Uterus (tissue), 2 donors: Measurements from ENCODE around the gene TNPO3.

Source experiments
- CTCF ChIP-seq, 4 experiments: fragments of 200-600 bp in 2 of 4; fragments of 450-650 bp in 2 of 4; sonication (generic) in 2 of 4; IDR thresholded peaks; one replicate each; pipeline ENCODE4 v1.5.1; 2016 to 2019; ENCODE audit warnings: antibody characterized with exemption in 4 of 4, mild to moderate bottlenecking in 2 of 4, moderate library complexity in 1 of 4
- POLR2A ChIP-seq, 2 donors: fragments of 450-650 bp; IDR thresholded peaks; one replicate each; pipeline ENCODE4 v1.6.1; 2016; ENCODE audit warnings: antibody characterized with exemption in 2 of 2, mild to moderate bottlenecking in 1 of 2, moderate library complexity in 1 of 2

- TF ChIP-seq CTCF (IDR thresholded peaks at IDR 0.05) (no peak), POLR2A (IDR thresholded peaks at IDR 0.05) (no peak)
These were observed 28.6 kb upstream of the TNPO3 start for GRCh38 chr7:129083525-129083924.
